Natural killer cell (primary cell): ENCODE measurements around the gene NOXA1. TPM values are rescaled to one million over a fixed set of nuclear protein-coding genes. Genes with fewer than 3 reads are reported as not detected.

ENCODE experiments used
- ATAC-seq, 3 donors: fragments of 150-1000 bp in 2 of 3; fragments of 200-7000 bp in 1 of 3; cut with Tn5 transposase; 1 replicate in 1 of 3; 2 replicates in 2 of 3; pipeline ENCODE4 v1.10.0; 2021; ENCODE audit warnings: mild to moderate bottlenecking in 2 of 3, moderate library complexity in 2 of 3
- DNase-seq, 2 donors: peaks; one replicate each; pipeline versions ENCODE4 v3.0.0 to v3.0.0-alpha.2; 2013 to 2021; ENCODE audit warnings: mixed read lengths in 1 of 2
- H3K27ac ChIP-seq: one replicate; pipeline ENCODE4 v1.5.1; 2013; ENCODE audit warnings: mild to moderate bottlenecking, low read length
- H3K27me3 ChIP-seq: one replicate; pipeline ENCODE4 v1.6.1; 2013; ENCODE audit warnings: low read length; ENCODE audit not compliant: control insufficient read depth, insufficient read depth
- H3K36me3 ChIP-seq: one replicate; pipeline ENCODE4 v1.6.1; 2013; ENCODE audit warnings: low read length; ENCODE audit not compliant: control insufficient read depth, insufficient read depth
- H3K4me1 ChIP-seq: one replicate; pipeline ENCODE4 v1.6.1; 2013; ENCODE audit warnings: low read length; ENCODE audit not compliant: control insufficient read depth, insufficient read depth
- H3K4me3 ChIP-seq: one replicate; pipeline ENCODE4 v1.5.1; 2013; ENCODE audit warnings: low read length
- H3K9me3 ChIP-seq: one replicate; pipeline ENCODE4 v1.6.1; 2013; ENCODE audit warnings: low read length; ENCODE audit not compliant: control insufficient read depth, insufficient read depth
- H3K27ac Mint-ChIP-seq, 2 donors: one replicate each; pipeline ENCODE4 v1.8.0; 2022; ENCODE audit warnings: mild to moderate bottlenecking in 2 of 2, mixed read lengths in 2 of 2, moderate library complexity in 1 of 2
- H3K27me3 Mint-ChIP-seq, 2 donors: one replicate each; pipeline ENCODE4 v1.8.0; 2022; ENCODE audit warnings: low read depth in 2 of 2, mixed read lengths in 2 of 2
- H3K36me3 Mint-ChIP-seq: one replicate; pipeline ENCODE4 v1.8.0; 2022; ENCODE audit warnings: mixed read lengths
- H3K4me1 Mint-ChIP-seq, 2 donors: one replicate each; pipeline ENCODE4 v1.8.0; 2022; ENCODE audit warnings: mixed read lengths in 2 of 2
- H3K4me3 Mint-ChIP-seq: one replicate; pipeline ENCODE4 v1.8.0; 2022; ENCODE audit warnings: mild to moderate bottlenecking, moderate library complexity, mixed read lengths
- H3K9me3 Mint-ChIP-seq, 2 donors: one replicate each; pipeline ENCODE4 v1.8.0; 2022; ENCODE audit warnings: mixed read lengths in 2 of 2
- WGBS: methylation state at CpG from one replicate; pipeline ENCODE4 v1.1.7; 2013; ENCODE audit warnings: missing lambda C conversion rate; ENCODE audit not compliant: insufficient coverage; 5-methylcytosine and 5-hydroxymethylcytosine counted together
- intact Hi-C: fragments of 100-400 bp; cut with micrococcal nuclease; formaldehyde crosslinking; loops from one replicate; pipeline ENCODE4 v1.14.2; 2022
- total RNA-seq, 4 donors: library from RNA; stranded (reverse); fragments of 120-200 nt in 1 of 4; gene quantifications; one replicate each; pipeline versions ENCODE4 v1.2.3 to v1.2.4, GENCODE V29; 2013 to 2022
- TF ChIP-seq, protein P1 (sequence below): fragments of 200-600 bp; IDR thresholded peaks from one replicate; pipeline ENCODE4 v1.8.0; 2022; ENCODE audit warnings: antibody characterized with exemption

The NOXA1 gene
- 1 to 10 TPM; 4.7 to 10.0 (median 7.7) TPM for total RNA-seq
- 4.0 TPM for total RNA-seq (2013)

DNA sequence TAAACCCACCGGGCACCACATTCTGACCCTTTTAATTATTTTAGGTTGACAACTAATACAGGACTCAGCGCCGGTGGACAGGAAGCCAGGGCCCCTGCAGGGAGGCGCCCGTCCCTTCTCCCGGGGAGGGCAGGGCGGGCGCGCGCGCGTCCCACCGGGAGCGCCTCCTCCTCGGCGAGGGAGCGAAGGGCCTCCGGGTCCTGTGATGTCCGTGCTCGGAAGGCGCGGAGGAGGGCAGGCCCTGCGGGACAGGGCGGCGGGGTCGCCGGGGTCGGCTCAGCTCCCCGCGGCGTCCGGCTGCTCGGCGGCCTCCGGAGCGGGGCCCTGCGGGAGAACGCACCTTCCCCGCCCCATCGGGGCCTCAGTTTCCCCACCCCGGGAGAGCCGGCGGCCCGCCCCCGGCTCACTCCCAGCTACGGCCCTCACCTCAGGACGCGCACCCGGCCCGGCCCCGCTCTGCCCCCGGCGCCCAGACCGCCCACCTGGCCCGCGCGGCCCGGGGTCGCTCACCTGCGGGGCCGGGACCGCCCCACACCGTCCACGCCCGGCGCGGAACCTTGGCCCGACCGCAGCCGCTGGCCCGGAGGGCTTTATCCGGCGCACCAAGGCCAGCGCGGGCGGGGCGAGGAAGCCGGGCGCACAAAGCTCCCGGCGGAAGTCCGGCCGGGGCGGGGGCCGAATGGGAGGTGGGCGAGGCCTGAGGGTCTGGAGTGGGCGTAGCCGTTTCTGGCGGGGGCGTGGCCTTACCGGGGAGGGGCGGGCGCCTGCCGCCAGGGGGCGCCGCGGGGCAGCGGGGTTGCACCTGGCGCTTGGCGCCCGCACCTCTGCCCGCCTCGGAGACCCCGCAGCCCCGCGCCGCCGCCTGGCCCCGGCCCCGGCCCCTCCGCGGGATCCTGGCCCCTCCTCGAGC lies at the start of gene NOXA1, which contains the start of gene EXD3:
TSS of gene NOXA1 (plus strand) at position 790 of the 910 bp plus-strand sequence. CDS start 137 bp downstream, outside the sequence.
TSS of gene EXD3 (minus strand) at position 559 of the 910 bp plus-strand sequence. CDS start 27,805 bp downstream, outside the sequence.
- H3K27me3 Mint-ChIP-seq = no peaks in the 10 kb centered on the region
- Histone ChIP-seq H3K27ac (peak within 1 kb of the TSS; percentile 11), H3K36me3 (no peaks in the 10 kb centered on the region), H3K4me3 (peak within 1 kb of the TSS; percentile 63), H3K9me3 (no peaks in the 10 kb centered on the region), H3K4me1 (peaks cover 17% of the 10 kb centered on the region), H3K27me3 (no peaks in the 10 kb centered on the region)
- ATAC-seq (peak; percentile 96 to 99 (median 97)), DNase-seq (peak; percentile 95 to 96)
- H3K9me3 Mint-ChIP-seq = no peaks in the 10 kb centered on the region
- intact Hi-C loops = loop anchor here (1.0 to 5.0 kb wide), 2 partner anchors 22 to 39 kb away; no protein-coding TSS in a partner anchor
- TF ChIP-seq, protein P1, sequence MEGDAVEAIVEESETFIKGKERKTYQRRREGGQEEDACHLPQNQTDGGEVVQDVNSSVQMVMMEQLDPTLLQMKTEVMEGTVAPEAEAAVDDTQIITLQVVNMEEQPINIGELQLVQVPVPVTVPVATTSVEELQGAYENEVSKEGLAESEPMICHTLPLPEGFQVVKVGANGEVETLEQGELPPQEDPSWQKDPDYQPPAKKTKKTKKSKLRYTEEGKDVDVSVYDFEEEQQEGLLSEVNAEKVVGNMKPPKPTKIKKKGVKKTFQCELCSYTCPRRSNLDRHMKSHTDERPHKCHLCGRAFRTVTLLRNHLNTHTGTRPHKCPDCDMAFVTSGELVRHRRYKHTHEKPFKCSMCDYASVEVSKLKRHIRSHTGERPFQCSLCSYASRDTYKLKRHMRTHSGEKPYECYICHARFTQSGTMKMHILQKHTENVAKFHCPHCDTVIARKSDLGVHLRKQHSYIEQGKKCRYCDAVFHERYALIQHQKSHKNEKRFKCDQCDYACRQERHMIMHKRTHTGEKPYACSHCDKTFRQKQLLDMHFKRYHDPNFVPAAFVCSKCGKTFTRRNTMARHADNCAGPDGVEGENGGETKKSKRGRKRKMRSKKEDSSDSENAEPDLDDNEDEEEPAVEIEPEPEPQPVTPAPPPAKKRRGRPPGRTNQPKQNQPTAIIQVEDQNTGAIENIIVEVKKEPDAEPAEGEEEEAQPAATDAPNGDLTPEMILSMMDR = peak; percentile 66
- under 1% methylated on average over 113 of the region's 113 CpGs for WGBS
- peaks cover 0 to 5% of the 10 kb centered on the region in 2 donors for H3K4me1 Mint-ChIP-seq
- H3K27ac Mint-ChIP-seq = peak within 1 kb of the TSS; percentile 60 to 67
- H3K36me3 Mint-ChIP-seq = no peaks in the 10 kb centered on the region
- peak within 1 kb of the TSS; percentile 83 for H3K4me3 Mint-ChIP-seq

- Mint-ChIP-seq H3K9me3 (no peaks in the 10 kb centered on the region), H3K27me3 (no peaks in the 10 kb centered on the region), H3K4me3 (no peak overlapping the region), H3K36me3 (no peaks in the 10 kb centered on the region), H3K27ac (no peak overlapping the region), H3K4me1 (no peaks in the 10 kb centered on the region)
- no peak overlapping the region for H3K27ac ChIP-seq
- TF ChIP-seq, protein P1 = no peak
- H3K4me1 ChIP-seq = no peaks in the 10 kb centered on the region
- no peaks in the 10 kb centered on the region for H3K9me3 ChIP-seq
- intact Hi-C loops = no loop called here
- no peaks in the 10 kb centered on the region for H3K27me3 ChIP-seq
- ATAC-seq (no peak), DNase-seq (no peak)
- 95% methylated on average over 16 of the region's 16 CpGs for WGBS
- no peak overlapping the region for H3K4me3 ChIP-seq
- H3K36me3 ChIP-seq = no peaks in the 10 kb centered on the region
These were observed 49.6 kb upstream of the NOXA1 start for GRCh38 chr9:137373611-137373980.

DNA sequence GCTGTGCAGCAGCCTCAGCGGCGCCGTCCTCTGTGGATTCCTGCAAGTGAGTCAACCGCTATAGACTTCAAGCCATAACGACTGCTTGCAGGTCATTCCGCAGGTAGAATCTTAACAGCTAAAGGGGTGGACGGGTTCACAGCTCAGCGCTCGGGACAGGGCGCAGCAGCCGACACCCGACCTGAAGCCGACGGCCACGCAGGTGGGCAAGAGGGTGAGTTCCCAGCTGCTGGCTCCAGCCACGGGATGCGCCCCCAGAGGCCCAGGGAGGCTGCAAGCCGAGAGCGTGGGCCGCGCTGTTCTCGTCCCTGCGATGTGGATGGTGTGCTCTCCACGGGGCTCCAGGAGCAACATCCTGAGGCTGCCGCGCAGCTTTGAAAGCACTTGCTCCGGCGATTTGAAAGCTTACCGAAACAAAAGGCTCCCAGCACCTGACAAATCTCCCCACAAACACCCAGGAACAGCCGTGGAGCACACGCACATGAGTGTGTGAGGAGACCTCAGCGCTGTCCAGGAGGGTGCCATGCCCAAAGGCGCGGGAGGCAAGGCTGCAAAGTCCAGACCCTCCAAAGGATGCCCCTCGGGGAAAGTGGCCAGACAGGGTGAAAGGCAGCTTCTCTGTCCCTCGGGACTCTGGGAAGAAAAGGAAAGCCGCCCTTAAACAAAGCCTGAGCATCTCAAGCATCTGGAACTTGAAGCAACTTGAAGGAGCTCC lies 48.9 kb upstream of the NOXA1 start:
- ATAC-seq = no peak
- DNase-seq = no peak
- no peaks in the 10 kb centered on the region for H3K4me1 Mint-ChIP-seq
- H3K9me3 Mint-ChIP-seq = no peaks in the 10 kb centered on the region
- Histone ChIP-seq H3K27me3 (no peaks in the 10 kb centered on the region), H3K27ac (no peak overlapping the region), H3K36me3 (no peaks in the 10 kb centered on the region), H3K4me1 (no peaks in the 10 kb centered on the region), H3K9me3 (no peaks in the 10 kb centered on the region), H3K4me3 (no peak overlapping the region)
- intact Hi-C loops = no loop called here
- H3K27me3 Mint-ChIP-seq = no peaks in the 10 kb centered on the region
- TF ChIP-seq, protein P1 = no peak
- 94% methylated on average over 37 of the region's 37 CpGs for WGBS
- H3K36me3 Mint-ChIP-seq = no peaks in the 10 kb centered on the region
- no peak overlapping the region for H3K27ac Mint-ChIP-seq
- H3K4me3 Mint-ChIP-seq = no peak overlapping the region
